GM21825 (cell line): ENCODE results near the gene PIP5K1C.
"Not testable (repeated sequence)": the region's sequence is repeated elsewhere in the genome, so short reads cannot be mapped to it uniquely, and the experiment has no call there.

ENCODE experiments used
- ATAC-seq: cut with Tn5 transposase; IDR thresholded peaks from one replicate; pipeline ENCODE4 v1.9.1; 2021; ENCODE audit warnings: mild to moderate bottlenecking, moderate library complexity; ENCODE audit not compliant: unreplicated experiment

PIP5K1C gene

DNA sequence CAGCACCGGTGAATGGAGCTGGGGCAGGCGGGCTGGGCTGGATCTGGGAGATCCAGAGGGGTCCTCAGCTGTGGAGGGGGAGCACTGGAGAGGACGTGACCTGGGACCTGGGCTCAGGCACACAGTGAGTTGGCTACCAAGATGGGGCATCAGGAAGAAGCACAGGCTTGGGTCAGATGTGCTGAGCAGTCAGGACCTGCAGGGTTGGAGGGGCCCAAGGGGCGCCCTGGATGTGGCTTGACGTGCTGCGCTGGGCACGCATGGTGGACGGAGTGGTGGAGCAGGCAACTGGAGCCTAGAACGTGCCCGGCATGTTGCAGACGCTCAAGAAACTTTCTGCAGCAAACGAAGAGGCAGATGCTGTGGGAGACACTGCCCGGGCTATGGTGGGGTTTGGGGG is 20.7 kb downstream of the PIP5K1C start:
- no peak for ATAC-seq

DNA sequence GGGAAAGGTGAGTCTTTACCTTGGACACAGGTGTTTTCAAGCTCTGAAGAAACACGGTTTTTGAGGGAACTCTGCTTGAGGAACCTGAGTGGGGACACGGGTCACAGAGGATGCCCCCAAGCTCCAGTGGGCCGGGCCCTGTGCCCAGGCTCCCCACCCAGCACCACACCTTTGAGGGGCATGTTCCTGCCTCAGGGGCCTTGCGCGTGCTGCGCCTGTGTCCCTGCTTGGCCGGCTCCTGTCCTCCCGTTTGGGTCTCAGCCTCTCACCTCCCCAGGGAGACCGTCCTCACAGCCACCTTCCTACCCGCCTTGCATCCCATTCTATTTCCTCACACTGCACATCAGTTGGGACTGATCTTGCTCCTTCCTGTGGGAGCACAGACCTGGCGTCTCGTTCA is 21.1 kb downstream of the PIP5K1C start:
- ATAC-seq: no peak

DNA sequence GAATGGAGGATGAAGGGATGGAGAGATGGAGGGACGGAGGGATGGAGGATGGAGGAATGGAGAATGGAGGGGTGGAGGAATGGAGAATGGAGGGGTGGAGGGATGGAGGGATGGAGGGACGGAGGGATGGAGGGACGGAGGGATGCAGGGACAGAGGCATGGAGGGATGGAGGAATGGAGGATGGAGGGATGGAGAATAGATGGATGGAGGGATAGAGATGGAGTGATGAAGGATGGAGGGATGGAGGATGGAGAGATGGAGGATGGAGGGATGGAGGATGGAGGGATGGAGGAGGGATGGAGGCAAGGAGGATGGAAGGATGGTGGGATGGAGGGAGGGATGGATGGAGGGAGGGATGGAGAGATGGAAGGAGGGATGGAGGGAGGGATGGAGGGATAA is 22.1 kb downstream of the PIP5K1C start:
- ATAC-seq: no peak

GRCh38 chr19:3674784-3675543 is 25.3 kb downstream of the PIP5K1C start:
- no peak for ATAC-seq

GRCh38 chr19:3673506-3674439 is 26.5 kb downstream of the PIP5K1C start:
- ATAC-seq: no peak

- no peak for ATAC-seq
These were observed 27.3 kb downstream of the PIP5K1C start for GRCh38 chr19:3672993-3673392.

DNA sequence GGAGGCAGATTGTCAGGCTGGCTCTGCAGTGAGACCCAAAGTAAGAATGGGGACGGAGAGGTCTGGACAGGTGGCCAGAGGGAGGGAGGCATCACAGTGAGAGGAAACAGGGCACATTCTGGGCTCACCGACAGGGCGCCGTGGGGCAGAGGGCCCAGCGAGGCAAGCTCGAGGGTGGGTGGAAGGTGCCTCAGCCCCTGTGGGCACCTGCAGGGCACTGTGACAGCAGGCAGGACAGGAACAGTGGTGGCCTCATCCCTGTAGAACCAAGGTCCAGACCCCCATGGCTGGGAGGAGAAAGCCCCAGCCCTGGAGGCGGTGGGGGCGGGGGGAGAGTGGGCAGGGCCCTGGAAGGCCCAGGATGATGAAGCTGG is 27.7 kb downstream of the PIP5K1C start:
- no peak for ATAC-seq

DNA sequence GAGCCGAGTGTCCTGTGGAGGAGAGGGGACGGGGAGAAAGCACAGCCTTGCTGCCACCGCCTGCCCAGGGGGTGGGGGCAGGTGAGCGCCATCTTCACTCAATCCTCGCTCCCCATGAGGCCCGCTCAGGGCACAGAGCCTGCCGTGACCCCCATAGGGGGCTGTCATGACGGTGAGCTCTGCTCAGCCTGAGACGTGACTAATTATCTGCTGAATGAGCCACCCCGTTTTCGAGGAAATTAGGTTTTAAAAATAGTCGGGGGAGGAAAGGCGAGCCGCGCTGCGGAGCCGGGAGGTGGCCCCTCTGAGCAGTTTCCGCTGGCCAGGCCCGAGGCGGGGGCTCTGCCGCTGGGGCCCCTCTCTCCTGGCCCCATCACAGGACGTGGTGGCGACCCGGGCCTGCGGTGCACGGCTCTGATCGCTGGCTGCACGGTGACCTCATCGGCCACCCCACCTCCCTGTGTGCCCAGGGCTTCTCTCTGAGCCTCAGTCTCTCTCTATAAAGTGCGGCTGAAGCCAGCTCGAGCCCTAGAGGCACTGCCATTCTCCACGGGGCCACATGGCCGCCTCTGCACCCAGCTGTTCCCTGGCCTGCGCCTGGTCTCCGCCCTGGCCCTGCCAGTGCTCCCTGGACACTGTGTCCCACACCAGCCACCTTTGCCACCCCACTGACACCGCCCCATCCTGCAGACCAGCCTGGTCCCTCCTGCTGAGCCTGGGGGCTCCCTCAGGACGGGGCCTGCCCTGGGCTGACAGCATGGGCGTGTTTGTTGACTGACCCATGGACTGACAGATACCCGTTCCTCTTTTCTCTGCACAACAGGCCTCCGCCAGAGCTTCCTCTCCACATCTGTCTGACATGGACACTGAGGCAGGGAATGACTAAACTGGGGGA is 28.3 kb downstream of the PIP5K1C start:
- ATAC-seq: no peak

DNA sequence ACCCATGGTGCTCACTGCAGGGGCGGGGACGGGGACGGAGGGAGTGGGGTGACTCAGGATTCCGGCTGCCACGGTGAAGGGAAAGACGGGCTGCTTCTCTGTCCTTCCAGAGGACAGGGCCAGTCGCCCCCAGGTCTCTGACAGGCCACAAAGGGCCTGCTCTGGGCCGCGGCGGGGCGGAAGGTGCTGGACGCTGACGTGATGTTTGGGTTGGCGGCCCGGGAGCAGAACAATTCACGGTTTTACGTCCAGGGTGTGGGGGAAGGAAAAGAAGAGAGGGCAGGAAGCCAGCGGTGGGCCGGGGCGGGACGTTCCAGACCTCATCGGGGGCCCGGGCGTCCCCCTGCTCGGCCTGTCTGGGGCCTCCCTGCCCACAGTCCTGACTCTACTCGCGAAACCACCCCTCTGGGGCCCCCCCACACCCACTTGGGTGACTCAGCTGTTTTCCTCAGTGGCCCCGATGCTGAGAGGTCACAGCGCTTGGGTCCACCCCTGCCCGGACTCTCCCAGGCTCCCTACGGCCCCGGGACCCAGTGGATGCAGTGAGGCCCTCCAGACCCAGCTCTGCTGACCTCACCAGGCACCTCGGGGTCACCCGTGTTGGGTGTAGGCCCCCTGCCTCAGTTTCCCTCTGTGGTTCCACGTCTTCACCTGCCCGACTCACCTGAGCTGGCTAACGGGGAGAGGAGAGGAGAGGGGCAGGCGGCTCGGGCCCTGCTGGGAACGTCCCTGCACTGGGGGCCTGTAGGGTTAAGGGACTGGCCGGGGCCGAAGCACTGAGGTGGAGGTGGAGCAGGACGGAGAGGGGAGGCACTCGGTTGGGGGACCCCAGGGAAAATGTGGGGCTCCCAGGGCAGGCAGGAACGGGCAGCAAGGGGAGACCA is 29.2 kb downstream of the PIP5K1C start:
- no peak for ATAC-seq

DNA sequence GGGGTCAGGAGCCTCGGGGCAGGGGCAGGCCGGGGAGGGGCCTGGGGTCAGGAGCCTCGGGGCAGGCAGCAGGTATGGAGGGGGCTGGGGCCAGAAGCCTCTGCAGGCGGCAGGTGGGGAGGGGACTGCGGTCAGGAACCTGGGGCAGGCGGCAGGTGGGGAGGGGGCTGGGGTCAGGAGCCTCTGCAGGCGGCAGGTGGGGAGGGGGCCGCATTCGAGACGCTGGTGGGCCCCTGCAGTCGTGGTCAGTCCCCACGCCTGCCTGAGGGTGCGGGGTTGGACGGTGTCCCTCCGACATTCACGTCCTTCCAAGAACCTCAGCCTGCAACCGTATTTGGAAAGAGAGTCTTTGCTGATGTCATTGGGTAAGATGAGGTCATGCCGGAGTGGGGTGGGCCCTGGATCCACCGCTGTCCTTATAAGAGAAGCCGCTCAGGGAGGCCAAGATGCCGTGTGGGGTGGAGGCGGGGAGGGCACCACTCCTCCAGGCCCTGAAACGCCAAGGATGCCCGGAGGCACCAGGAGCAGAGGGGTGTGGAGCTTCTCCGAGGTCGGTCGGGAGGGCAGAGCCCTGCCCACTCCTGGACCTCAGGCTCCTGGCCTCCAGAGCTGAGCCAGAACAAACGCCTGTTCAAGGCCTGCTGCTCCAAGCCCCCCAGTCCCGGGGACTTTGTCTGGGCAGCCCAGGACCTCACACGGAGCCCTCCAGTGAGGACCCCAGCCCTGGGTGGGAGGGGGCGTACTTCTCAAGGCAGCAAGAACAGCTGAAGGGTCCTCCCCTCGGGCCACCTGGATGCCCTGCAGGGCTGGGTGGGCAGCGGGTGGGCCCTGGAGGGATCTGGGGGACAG is 30.1 kb downstream of the PIP5K1C start:
- ATAC-seq: no peak

GRCh38 chr19:3669082-3669946 is 31.0 kb downstream of the PIP5K1C start:
- ATAC-seq: no peak

DNA sequence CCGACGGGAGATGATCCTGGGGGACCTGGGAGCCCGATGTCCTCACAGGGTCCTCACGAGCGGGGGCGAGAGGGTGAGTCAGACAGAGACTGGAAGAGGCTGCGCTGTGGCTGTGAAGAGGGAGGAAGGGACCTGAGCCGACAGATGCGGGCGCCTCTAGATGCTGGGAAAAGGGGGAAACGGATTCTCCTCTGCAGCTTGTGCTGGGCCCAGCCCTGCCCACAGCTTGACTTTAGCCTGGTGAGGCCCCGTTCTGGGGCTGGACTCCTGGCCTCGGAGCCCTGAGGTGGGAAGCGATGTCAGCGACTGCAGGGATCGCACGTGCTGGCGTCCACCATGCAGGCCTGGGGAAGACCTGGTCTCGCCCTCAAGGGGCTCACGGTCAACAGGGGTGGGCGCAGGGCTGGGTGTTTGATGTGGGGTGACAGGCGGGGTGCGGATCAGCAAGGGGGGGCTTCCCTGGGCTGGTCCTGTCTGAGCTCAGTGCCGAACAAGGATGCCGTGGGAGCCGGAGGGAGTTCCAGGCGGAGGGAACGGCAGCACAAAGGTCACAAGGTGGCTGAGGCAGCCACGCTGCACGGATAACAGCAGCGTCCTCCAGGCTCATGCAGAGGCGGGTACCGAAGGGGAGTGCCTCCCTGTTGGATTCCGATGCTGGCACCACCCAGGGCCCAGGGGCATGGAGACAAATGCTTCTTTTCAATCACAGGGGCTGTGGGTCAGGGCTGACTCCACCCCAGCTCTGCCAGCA is 31.8 kb downstream of the PIP5K1C start:
- ATAC-seq: no peak

GRCh38 chr19:3667766-3668165 is 32.5 kb downstream of the PIP5K1C start:
- ATAC-seq: no peak

GRCh38 chr19:3667037-3667638 is 33.1 kb downstream of the PIP5K1C start:
- ATAC-seq: no peak

DNA sequence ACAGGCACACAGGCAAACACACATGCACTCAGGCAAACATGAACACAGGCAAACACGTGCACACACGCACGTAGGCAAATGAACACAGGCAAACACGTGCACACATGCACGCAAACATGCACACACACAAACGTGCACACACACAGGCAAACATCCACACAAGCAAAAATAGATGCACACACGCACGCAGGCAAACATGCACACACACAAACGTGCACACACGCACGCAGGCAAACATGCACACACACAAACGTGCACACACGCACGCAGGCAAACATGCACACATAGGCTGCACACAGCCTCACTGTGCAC is 33.8 kb downstream of the PIP5K1C start:
- ATAC-seq: not testable (repeated sequence)

DNA sequence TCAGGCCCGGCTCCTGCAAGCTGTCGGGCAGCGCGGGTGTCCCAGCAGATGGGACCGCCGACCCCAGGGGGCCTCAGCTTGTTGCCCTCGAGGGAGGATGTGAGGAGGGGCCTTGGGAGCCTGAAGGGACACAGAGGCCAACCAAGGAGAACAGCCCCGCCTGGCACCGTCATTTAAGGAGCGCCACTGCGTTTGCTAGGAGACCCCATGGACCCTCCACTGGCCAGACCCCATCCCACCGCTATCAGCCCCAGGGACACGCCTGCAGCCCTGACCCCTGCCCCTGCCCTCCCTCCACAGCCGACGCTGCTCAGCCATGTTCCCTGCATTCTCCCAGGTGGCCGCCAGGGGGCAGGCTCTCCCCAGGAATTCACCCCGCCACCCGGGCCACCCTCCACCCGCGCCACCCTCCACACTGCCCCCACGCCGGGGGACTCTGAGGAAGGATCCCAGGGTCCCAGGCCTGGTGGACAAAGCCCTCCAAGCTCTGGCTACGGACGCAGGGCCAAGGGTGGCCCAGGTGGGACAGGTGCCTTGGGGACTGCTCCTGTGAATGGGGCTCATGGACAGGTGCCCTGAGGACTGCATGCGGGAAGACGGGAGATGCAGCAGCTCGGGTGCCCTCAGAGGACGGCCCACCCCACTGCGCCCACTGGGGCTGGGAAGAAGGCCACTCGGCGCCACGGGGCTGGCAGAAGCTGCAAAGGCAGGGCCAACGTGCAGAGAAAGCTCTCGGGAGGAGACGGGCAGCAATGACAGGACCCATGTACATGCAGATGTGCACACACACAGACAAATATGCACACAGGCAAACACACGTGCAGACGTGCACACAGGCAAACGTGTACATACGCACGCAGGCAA is 34.4 kb downstream of the PIP5K1C start:
- no peak for ATAC-seq
